GM04504 (cell line): ENCODE results near the gene CDX2.

Experiments used
- DNase-seq: peaks from one replicate; pipeline ENCODE4 v3.0.0-alpha.2; 2012; ENCODE audit warnings: low read depth

Gene CDX2

DNA sequence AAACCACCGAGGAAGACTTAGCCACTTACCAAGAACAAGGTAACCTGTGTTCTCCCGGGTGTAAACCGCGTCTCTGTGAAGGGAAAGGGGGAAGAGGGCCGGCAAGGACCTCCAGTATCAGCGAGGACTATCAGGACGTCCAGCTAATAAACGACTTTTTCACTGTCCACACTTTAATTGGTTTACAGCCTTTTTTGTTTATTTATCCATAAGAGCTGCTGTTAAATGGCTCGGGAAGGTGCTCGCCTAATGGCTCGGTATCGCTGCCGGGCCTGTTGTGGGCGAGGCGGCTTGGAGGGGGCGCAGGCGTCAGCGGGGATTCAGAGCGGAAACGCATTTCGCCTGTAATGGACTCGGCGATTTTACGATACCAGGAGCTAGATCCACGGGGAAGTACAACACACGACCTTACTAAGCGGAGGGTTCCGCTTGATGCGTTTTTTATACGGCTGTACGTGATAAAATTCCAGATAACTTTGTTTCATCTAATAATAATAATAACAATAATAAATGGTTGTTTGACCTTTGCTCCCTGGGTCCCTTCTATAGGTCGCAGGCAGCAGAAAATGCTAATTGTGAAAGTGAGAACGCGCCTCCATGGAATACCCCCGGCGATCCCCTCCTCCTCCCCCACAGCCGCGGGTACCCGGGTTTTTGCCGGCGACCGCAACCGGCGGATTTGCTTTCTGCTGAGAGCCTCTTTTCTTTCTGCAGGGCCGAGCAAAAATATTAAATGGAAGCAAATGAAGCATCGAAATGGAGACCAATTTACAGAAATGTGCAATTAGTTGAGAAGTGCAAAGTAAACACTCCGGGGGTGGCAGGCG, 51.8 kb downstream of the CDX2 start:
- DNase-seq: no peak

DNA sequence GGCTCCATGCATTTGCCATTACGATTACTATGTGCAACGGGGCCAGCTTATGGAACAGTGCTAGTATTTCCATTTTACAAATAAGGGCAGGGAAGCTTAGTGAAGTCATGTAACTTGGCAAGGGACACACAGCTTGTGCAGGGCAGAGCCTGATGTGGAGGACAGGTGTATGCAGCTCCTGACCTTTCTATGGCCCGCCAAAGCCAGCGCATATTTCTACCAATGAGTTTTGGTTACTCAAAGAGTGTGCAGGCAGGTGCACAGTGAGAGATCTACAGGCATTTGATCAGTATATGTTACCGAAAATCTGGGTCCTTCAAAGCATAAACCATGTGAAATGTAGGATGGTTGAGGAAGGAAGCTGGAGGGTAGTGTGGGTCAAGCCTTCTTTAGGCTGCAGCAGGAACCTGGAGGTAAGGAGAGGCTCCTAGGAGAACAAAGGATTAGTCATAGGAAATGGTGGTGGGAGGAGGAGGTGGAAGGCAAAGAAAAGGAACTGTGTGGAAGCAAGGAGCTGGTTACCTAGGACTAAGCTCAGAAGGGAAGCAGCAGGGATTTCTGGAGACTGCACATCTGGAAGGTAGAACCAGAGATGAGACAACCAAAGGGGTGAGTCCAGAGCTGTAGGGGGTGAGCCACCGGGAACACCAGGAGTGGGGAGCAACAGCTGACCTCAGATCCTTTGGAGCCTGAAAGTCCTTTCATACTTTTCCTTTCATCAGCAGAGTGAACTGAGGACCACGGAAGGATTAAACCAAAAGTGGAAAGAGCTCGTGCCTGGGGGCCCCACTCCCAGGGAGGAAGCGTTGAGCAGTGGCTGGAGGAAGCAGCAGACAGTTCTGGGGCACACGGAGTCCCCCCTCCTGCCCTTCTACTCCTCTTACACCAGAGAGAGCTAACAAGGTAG, 53.6 kb downstream of the CDX2 start:
- DNase-seq: no peak

DNA sequence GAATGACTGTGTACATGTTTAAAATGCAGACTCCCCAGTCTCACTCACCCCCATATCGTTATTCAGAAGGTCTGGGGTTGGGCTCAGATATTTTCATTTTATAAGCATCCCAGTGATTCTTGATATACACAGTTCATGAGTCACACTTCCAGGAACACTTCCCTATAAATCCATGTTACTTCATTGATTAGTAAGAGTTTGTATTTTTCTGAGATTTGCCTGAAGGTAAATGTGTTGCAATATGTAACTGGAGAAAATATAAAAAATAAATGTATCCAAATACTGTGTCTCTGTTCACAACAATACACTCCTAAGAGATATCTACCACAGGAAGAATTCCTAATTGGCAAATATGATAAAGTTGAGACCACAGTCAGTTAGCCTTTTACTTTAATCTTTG, 56.0 kb downstream of the CDX2 start:
- no peak for DNase-seq

DNA sequence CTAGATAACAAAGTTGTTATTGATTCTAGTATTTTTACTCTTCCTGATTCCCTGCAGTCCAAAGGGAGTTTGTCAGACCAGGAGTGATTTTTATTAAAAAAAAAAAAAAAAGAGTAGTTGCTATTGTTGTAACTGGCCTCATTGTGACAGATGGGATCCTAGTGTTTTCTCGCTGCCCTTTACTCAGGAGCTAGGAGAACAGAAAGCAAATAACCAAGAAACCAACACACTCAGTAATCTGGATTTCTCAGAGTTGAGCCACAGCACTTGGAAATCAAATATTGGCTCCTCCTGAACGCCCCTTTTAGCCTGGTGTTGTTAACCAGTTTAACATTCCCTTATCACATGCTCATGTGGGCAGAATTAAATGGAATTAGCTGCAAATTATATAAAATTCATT, 57.6 kb downstream of the CDX2 start:
- DNase-seq: no peak
